Stimulated activated CD8-positive, alpha-beta memory T cell treated with anti-CD3 and anti-CD28 coated beads, Interleukin-7, amount 100 ng/mL, for 1 hour (primary cell): ENCODE data around the gene FCRL4.
"Not testable (repeated sequence)": the region's sequence is repeated elsewhere in the genome, so short reads cannot be mapped to it uniquely, and the experiment has no call there.

Experiments used
- DNase-seq, 2 donors: peaks; one replicate each; pipeline ENCODE4 v3.0.0-alpha.2; 2020; ENCODE audit warnings: low read depth in 2 of 2

Gene FCRL4

GRCh38 chr1:157551694-157552693, 45.9 kb downstream of the FCRL4 start, which contains the start of gene FCRL5:
TSS of gene FCRL5 (minus strand) at chr1:157552515. CDS start at chr1:157552362, 153 bp downstream.
- DNase-seq, result no peak

GRCh38 chr1:157548081-157548480, 49.8 kb downstream of the FCRL4 start:
- not testable (repeated sequence) for DNase-seq

- DNase-seq, result no peak
Measured at GRCh38 chr1:157542676-157543075, 55.2 kb downstream of the FCRL4 start.

GRCh38 chr1:157540852-157541251, 57.0 kb downstream of the FCRL4 start:
- no peak for DNase-seq

- no peak for DNase-seq
Measured at GRCh38 chr1:157540160-157540748, 57.6 kb downstream of the FCRL4 start.

- DNase-seq, result no peak
Measured at GRCh38 chr1:157539568-157539967, 58.3 kb downstream of the FCRL4 start.

- DNase-seq, result no peak
Measured at GRCh38 chr1:157532569-157532968, 65.3 kb downstream of the FCRL4 start.

- no peak for DNase-seq
Measured at GRCh38 chr1:157523774-157524493, 74.0 kb downstream of the FCRL4 start.
